SK-N-MC (cell line): ENCODE results near the gene GYS2.

Source experiments
- EZH2 ChIP-seq: fragments of 200-600 bp; sonication (generic); IDR thresholded peaks from one replicate; pipeline ENCODE4 v1.6.1; 2017; ENCODE audit warnings: antibody characterized with exemption
- POLR2AphosphoS5 ChIP-seq: IDR thresholded peaks from 2 replicates; pipeline ENCODE4 v1.6.1; 2012; ENCODE audit warnings: mild to moderate bottlenecking, low read depth, low read length, borderline replicate concordance

- TF ChIP-seq EZH2 (no peak), POLR2AphosphoS5 (no peak)
Observed at GRCh38 chr12:21545557-21545956, 59.1 kb downstream of the GYS2 start.
